IPS DF 6.9 (cell line): ENCODE results near the gene SPR.

Source experiments
- DNase-seq: peaks from one replicate; pipeline ENCODE4 v3.0.0-alpha.2; 2013; ENCODE audit warnings: low read depth, low spot score
- H3K27ac ChIP-seq: one replicate; pipeline ENCODE4 v1.5.1; 2013; ENCODE audit warnings: low read length, control low read depth
- H3K27me3 ChIP-seq: 2 replicates; pipeline ENCODE4 v1.6.1; 2013; ENCODE audit warnings: mild to moderate bottlenecking, low read length; ENCODE audit not compliant: control insufficient read depth, insufficient read depth
- H3K36me3 ChIP-seq: 2 replicates; pipeline ENCODE4 v1.6.1; 2013; ENCODE audit warnings: low read length; ENCODE audit not compliant: control insufficient read depth, insufficient read depth
- H3K4me1 ChIP-seq: 2 replicates; pipeline ENCODE4 v1.6.1; 2013; ENCODE audit warnings: low read length; ENCODE audit not compliant: control insufficient read depth, insufficient read depth
- H3K4me3 ChIP-seq: 2 replicates; pipeline ENCODE4 v1.5.1; 2013; ENCODE audit warnings: mild to moderate bottlenecking, low read length
- H3K9me3 ChIP-seq: 2 replicates; pipeline ENCODE4 v1.6.1; 2013; ENCODE audit warnings: low read length, inconsistent platforms; ENCODE audit not compliant: control insufficient read depth, insufficient read depth
- WGBS: extraction: QIAGEN DNeasy Blood & Tissue Kit; methylation state at CpG from one replicate; pipeline ENCODE4 v1.1.7; 2013; ENCODE audit warnings: mixed read lengths, missing lambda C conversion rate; ENCODE audit not compliant: insufficient read length, insufficient coverage; 5-methylcytosine and 5-hydroxymethylcytosine counted together

The SPR gene

GRCh38 chr2:72859831-72860262 is 27.4 kb upstream of the SPR start:
- Histone ChIP-seq H3K27ac (no peak overlapping the region), H3K9me3 (no peaks in the 10 kb centered on the region), H3K4me1 (peaks cover 3% of the 10 kb centered on the region; the same call in 1 of the 2 replicates), H3K4me3 (no peak overlapping the region), H3K36me3 (no peaks in the 10 kb centered on the region), H3K27me3 (no peaks in the 10 kb centered on the region)
- peak; percentile 81 for DNase-seq
- WGBS: no CpG with 5 or more reads among the region's 3 CpGs

GRCh38 chr2:72862239-72862988 is 24.8 kb upstream of the SPR start:
- DNase-seq: peak; percentile 94
- Histone ChIP-seq H3K27me3 (no peaks in the 10 kb centered on the region), H3K27ac (no peak overlapping the region), H3K4me1 (peaks cover 2% of the 10 kb centered on the region; the same call in 1 of the 2 replicates), H3K36me3 (no peaks in the 10 kb centered on the region), H3K4me3 (peak overlapping the region; percentile 37; the same call in 1 of the 2 replicates), H3K9me3 (no peaks in the 10 kb centered on the region)
- WGBS: no CpG with 5 or more reads among the region's 33 CpGs

- Histone ChIP-seq H3K27ac (no peak overlapping the region), H3K4me1 (peaks cover 2% of the 10 kb centered on the region; the same call in 1 of the 2 replicates), H3K4me3 (peak overlapping the region; percentile 37; the same call in 1 of the 2 replicates), H3K9me3 (no peaks in the 10 kb centered on the region), H3K27me3 (no peaks in the 10 kb centered on the region), H3K36me3 (no peaks in the 10 kb centered on the region)
- no peak for DNase-seq
- no CpG with 5 or more reads among the region's 13 CpGs for WGBS
Measured at GRCh38 chr2:72863046-72863445, 24.2 kb upstream of the SPR start.

GRCh38 chr2:72864500-72864899 is 22.7 kb upstream of the SPR start:
- H3K36me3 ChIP-seq: no peaks in the 10 kb centered on the region
- H3K4me3 ChIP-seq: no peak overlapping the region
- no peak for DNase-seq
- H3K9me3 ChIP-seq: no peaks in the 10 kb centered on the region
- no CpG with 5 or more reads among the region's 2 CpGs for whole genome bisulfite sequencing
- H3K4me1 ChIP-seq: peaks cover 2% of the 10 kb centered on the region; the same call in 1 of the 2 replicates
- H3K27me3 ChIP-seq: no peaks in the 10 kb centered on the region
- no peak overlapping the region for H3K27ac ChIP-seq

- H3K9me3 ChIP-seq: no peaks in the 10 kb centered on the region
- no peak for DNase-seq
- no peaks in the 10 kb centered on the region for H3K36me3 ChIP-seq
- no CpG with 5 or more reads among the region's 1 CpG for WGBS
- H3K4me1 ChIP-seq: no peaks in the 10 kb centered on the region
- no peak overlapping the region for H3K27ac ChIP-seq
- H3K27me3 ChIP-seq: no peaks in the 10 kb centered on the region
- no peak overlapping the region for H3K4me3 ChIP-seq
Measured at GRCh38 chr2:72871060-72871459, 16.1 kb upstream of the SPR start.

GRCh38 chr2:72871880-72872279 is 15.3 kb upstream of the SPR start:
- H3K27ac ChIP-seq: no peak overlapping the region
- H3K4me3 ChIP-seq: no peak overlapping the region
- no peaks in the 10 kb centered on the region for H3K36me3 ChIP-seq
- DNase-seq: no peak
- no peaks in the 10 kb centered on the region for H3K9me3 ChIP-seq
- no peaks in the 10 kb centered on the region for H3K4me1 ChIP-seq
- no peaks in the 10 kb centered on the region for H3K27me3 ChIP-seq

GRCh38 chr2:72883356-72883962 is 3.7 kb upstream of the SPR start:
- no peak for DNase-seq
- H3K27ac ChIP-seq: no peak overlapping the region
- H3K27me3 ChIP-seq: peaks cover 6% of the 10 kb centered on the region; the same call in 1 of the 2 replicates
- no peaks in the 10 kb centered on the region for H3K9me3 ChIP-seq
- no peaks in the 10 kb centered on the region; the same call in 1 of the 2 replicates for H3K36me3 ChIP-seq
- WGBS: no CpG with 5 or more reads among the region's 4 CpGs
- H3K4me1 ChIP-seq: peaks cover 2% of the 10 kb centered on the region; the same call in 1 of the 2 replicates
- H3K4me3 ChIP-seq: no peak overlapping the region

GRCh38 chr2:72886505-72887031 is 640 bp upstream of the SPR start:
- Histone ChIP-seq H3K27ac (no peak overlapping the region), H3K27me3 (peaks cover 6% of the 10 kb centered on the region; the same call in 1 of the 2 replicates)
- WGBS: no CpG with 5 or more reads among the region's 7 CpGs

GRCh38 chr2:72887740-72888437 is 681 bp downstream of the SPR start:
- Histone ChIP-seq H3K4me3 (peak overlapping the region; percentile 67; the same call in 1 of the 2 replicates), H3K27me3 (peaks cover 6% of the 10 kb centered on the region; the same call in 1 of the 2 replicates), H3K4me1 (peaks cover 2% of the 10 kb centered on the region; the same call in 1 of the 2 replicates), H3K36me3 (no peaks in the 10 kb centered on the region; the same call in 1 of the 2 replicates), H3K27ac (no peak overlapping the region), H3K9me3 (no peaks in the 10 kb centered on the region)
- DNase-seq: peak; percentile 89
- WGBS: no CpG with 5 or more reads among the region's 21 CpGs

More at GRCh38 chr2:72886505-72887031, 640 bp upstream of the SPR start:
- H3K4me1 ChIP-seq: peaks cover 2% of the 10 kb centered on the region; the same call in 1 of the 2 replicates
- no peaks in the 10 kb centered on the region; the same call in 1 of the 2 replicates for H3K36me3 ChIP-seq
- H3K9me3 ChIP-seq: no peaks in the 10 kb centered on the region
- peak overlapping the region; percentile 67; the same call in 1 of the 2 replicates for H3K4me3 ChIP-seq
- no peak for DNase-seq
